ENCODE data around the gene ADD1. TPM values are rescaled to one million over a fixed set of nuclear protein-coding genes. Genes with fewer than 3 reads are reported as not detected.

ADD1 gene
- total and polyA plus RNA-seq, 4 donors: 62.2 to 142 (median 83.4) TPM

DNA sequence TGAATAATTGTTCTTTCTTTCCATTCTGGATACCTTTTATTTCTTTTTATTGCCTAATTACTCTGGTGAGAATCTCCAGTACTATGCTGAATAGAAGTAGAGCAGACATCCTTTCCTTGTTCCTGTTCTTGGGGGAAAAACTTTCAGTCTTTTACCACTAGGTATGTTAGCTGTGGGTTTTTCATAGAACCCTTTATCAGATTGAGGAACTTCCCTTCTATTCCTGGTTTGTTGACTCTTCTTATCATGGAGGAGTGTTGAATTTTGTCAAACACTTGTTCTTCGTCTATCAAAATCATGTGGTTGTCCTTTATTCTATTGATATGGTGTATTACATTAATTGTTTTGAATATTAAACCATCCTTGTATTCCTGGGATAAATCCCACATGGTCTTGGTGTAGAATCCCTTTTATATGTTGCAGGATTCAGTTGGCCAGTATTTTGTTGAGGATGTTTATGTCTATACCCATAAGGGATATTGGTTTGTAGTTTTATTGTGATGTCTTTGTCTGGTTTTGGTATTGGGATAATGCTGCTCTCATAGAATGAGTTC lies 27.2 kb upstream of the ADD1 start:
- 37% methylated on average over 1 of the region's 1 CpG for WGBS
- H3K36me3 ChIP-seq (ENCODE audit: control insufficient read depth in 4 of 4, insufficient read depth in 3 of 4, low read depth in 1 of 4, low read length in 3 of 4): peaks cover 0 to 18% (median 6%) of the 10 kb centered on the region in 4 donors
- H3K9ac ChIP-seq (ENCODE audit: low read depth in 1 of 2, low read length in 2 of 2): no peak overlapping the region
- TF ChIP-seq GABPA (IDR thresholded peaks at IDR 0.05 in 1 of 2, conservative IDR thresholded peaks at IDR 0.05 in 1 of 2) (no peak), NR2F2 (IDR thresholded peaks at IDR 0.05) (no peak), EGR1 (IDR thresholded peaks at IDR 0.05; ENCODE audit: low read depth in 2 of 2) (no peak)
- TF ChIP-seq, protein P1, sequence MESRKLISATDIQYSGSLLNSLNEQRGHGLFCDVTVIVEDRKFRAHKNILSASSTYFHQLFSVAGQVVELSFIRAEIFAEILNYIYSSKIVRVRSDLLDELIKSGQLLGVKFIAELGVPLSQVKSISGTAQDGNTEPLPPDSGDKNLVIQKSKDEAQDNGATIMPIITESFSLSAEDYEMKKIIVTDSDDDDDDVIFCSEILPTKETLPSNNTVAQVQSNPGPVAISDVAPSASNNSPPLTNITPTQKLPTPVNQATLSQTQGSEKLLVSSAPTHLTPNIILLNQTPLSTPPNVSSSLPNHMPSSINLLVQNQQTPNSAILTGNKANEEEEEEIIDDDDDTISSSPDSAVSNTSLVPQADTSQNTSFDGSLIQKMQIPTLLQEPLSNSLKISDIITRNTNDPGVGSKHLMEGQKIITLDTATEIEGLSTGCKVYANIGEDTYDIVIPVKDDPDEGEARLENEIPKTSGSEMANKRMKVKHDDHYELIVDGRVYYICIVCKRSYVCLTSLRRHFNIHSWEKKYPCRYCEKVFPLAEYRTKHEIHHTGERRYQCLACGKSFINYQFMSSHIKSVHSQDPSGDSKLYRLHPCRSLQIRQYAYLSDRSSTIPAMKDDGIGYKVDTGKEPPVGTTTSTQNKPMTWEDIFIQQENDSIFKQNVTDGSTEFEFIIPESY (IDR thresholded peaks at IDR 0.05): no peak
- no peaks in the 10 kb centered on the region for H3K9me3 ChIP-seq (ENCODE audit: control insufficient read depth in 4 of 4, low read length in 3 of 4)
- no peaks in the 10 kb centered on the region for H3K27me3 ChIP-seq (ENCODE audit: control insufficient read depth in 4 of 4, insufficient read depth in 4 of 4, low read length in 3 of 4)
- H3K27ac ChIP-seq (ENCODE audit: low read depth in 1 of 2, low read length in 2 of 2): no peak overlapping the region
- no peak for DNase-seq (ENCODE audit: low spot score)
- H3K4me1 ChIP-seq (ENCODE audit: control insufficient read depth in 4 of 4, insufficient read depth in 4 of 4, low read length in 3 of 4): peaks cover 2 to 22% (median 15%) of the 10 kb centered on the region in 4 donors
- H3K4me3 ChIP-seq (ENCODE audit: low read depth in 1 of 3, low read length in 3 of 3): no peak overlapping the region

DNA sequence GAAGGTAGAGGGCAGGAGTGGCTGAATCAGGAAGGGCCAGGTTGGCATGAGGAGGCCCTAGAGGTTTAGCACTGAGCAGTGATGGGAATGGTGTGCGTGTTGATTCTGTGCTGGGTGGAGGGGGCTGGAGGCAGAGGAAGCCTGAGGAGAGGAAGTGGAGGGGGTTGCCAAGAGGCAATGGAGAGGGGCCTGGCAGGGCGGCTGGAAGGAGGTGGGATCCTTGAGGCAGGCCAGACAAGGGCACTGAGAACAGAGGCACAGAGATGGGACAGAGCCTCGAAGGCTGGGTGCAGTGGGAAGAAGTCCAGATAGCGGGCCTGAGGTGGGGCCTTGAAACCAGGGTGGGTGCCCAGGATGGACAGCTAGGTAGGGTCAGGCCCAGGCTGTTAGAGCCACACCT lies 26.5 kb upstream of the ADD1 start:
- 84% methylated on average over 4 of the region's 4 CpGs for WGBS
- H3K4me3 ChIP-seq (ENCODE audit: low read depth in 1 of 3, low read length in 3 of 3): no peak overlapping the region
- TF ChIP-seq TAF1 (conservative IDR thresholded peaks at IDR 0.05) (no peak), HNF4A (conservative IDR thresholded peaks at IDR 0.05) (no peak), JUND (IDR thresholded peaks at IDR 0.05) (no peak), EGR1 (IDR thresholded peaks at IDR 0.05; ENCODE audit: low read depth in 2 of 2) (no peak), FOXA2 (IDR thresholded peaks at IDR 0.05) (no peak), RAD21 (IDR thresholded peaks at IDR 0.05) (no peak), GABPA (IDR thresholded peaks at IDR 0.05 in 1 of 2, conservative IDR thresholded peaks at IDR 0.05 in 1 of 2) (no peak), YY1 (IDR thresholded peaks at IDR 0.05) (no peak), FOXA1 (IDR thresholded peaks at IDR 0.05) (no peak), SP1 (IDR thresholded peaks at IDR 0.05) (no peak), HNF4G (IDR thresholded peaks at IDR 0.05) (no peak), NR2F2 (IDR thresholded peaks at IDR 0.05) (no peak), RXRA (IDR thresholded peaks at IDR 0.05) (no peak)
- TF ChIP-seq, protein P2, sequence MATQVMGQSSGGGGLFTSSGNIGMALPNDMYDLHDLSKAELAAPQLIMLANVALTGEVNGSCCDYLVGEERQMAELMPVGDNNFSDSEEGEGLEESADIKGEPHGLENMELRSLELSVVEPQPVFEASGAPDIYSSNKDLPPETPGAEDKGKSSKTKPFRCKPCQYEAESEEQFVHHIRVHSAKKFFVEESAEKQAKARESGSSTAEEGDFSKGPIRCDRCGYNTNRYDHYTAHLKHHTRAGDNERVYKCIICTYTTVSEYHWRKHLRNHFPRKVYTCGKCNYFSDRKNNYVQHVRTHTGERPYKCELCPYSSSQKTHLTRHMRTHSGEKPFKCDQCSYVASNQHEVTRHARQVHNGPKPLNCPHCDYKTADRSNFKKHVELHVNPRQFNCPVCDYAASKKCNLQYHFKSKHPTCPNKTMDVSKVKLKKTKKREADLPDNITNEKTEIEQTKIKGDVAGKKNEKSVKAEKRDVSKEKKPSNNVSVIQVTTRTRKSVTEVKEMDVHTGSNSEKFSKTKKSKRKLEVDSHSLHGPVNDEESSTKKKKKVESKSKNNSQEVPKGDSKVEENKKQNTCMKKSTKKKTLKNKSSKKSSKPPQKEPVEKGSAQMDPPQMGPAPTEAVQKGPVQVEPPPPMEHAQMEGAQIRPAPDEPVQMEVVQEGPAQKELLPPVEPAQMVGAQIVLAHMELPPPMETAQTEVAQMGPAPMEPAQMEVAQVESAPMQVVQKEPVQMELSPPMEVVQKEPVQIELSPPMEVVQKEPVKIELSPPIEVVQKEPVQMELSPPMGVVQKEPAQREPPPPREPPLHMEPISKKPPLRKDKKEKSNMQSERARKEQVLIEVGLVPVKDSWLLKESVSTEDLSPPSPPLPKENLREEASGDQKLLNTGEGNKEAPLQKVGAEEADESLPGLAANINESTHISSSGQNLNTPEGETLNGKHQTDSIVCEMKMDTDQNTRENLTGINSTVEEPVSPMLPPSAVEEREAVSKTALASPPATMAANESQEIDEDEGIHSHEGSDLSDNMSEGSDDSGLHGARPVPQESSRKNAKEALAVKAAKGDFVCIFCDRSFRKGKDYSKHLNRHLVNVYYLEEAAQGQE (IDR thresholded peaks at IDR 0.05): no peak
- TF ChIP-seq, protein P3, sequence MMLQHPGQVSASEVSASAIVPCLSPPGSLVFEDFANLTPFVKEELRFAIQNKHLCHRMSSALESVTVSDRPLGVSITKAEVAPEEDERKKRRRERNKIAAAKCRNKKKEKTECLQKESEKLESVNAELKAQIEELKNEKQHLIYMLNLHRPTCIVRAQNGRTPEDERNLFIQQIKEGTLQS (IDR thresholded peaks at IDR 0.05): no peak
- TF ChIP-seq, protein P1 (IDR thresholded peaks at IDR 0.05): no peak
- TF ChIP-seq, protein P4, sequence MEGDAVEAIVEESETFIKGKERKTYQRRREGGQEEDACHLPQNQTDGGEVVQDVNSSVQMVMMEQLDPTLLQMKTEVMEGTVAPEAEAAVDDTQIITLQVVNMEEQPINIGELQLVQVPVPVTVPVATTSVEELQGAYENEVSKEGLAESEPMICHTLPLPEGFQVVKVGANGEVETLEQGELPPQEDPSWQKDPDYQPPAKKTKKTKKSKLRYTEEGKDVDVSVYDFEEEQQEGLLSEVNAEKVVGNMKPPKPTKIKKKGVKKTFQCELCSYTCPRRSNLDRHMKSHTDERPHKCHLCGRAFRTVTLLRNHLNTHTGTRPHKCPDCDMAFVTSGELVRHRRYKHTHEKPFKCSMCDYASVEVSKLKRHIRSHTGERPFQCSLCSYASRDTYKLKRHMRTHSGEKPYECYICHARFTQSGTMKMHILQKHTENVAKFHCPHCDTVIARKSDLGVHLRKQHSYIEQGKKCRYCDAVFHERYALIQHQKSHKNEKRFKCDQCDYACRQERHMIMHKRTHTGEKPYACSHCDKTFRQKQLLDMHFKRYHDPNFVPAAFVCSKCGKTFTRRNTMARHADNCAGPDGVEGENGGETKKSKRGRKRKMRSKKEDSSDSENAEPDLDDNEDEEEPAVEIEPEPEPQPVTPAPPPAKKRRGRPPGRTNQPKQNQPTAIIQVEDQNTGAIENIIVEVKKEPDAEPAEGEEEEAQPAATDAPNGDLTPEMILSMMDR (IDR thresholded peaks at IDR 0.05; ENCODE audit: low read depth, low read length, missing input control): no peak
- TF ChIP-seq, protein P5, sequence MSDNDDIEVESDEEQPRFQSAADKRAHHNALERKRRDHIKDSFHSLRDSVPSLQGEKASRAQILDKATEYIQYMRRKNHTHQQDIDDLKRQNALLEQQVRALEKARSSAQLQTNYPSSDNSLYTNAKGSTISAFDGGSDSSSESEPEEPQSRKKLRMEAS (IDR thresholded peaks at IDR 0.05): no peak
- DNase-seq (ENCODE audit: low spot score): no peak
- H3K27ac ChIP-seq (ENCODE audit: low read depth in 1 of 2, low read length in 2 of 2): no peak overlapping the region
- H3K27me3 ChIP-seq (ENCODE audit: control insufficient read depth in 4 of 4, insufficient read depth in 4 of 4, low read length in 3 of 4): no peaks in the 10 kb centered on the region
- H3K9me3 ChIP-seq (ENCODE audit: control insufficient read depth in 4 of 4, low read length in 3 of 4): no peaks in the 10 kb centered on the region
- H3K36me3 ChIP-seq (ENCODE audit: control insufficient read depth in 4 of 4, insufficient read depth in 3 of 4, low read depth in 1 of 4, low read length in 3 of 4): peaks cover 1 to 18% (median 6%) of the 10 kb centered on the region in 4 donors
- no peak overlapping the region for H3K9ac ChIP-seq (ENCODE audit: low read depth in 1 of 2, low read length in 2 of 2)
- H3K4me1 ChIP-seq (ENCODE audit: control insufficient read depth in 4 of 4, insufficient read depth in 4 of 4, low read length in 3 of 4): peaks cover 0 to 17% (median 11%) of the 10 kb centered on the region in 4 donors
